ENCODE data around the gene EPS15. TPM values are rescaled to one million over a fixed set of nuclear protein-coding genes. Genes with fewer than 3 reads are reported as not detected.
A peak's percentile ranks its signal among the peaks of the same experiment; 100 is the strongest.

Gene EPS15
- total and polyA plus RNA-seq, 9 of the 15 experiments (the other 6 are each of a cell fraction or from before 2014, with no cell fraction given) = 23.1 to 69.0 (median 41.7) TPM

DNA sequence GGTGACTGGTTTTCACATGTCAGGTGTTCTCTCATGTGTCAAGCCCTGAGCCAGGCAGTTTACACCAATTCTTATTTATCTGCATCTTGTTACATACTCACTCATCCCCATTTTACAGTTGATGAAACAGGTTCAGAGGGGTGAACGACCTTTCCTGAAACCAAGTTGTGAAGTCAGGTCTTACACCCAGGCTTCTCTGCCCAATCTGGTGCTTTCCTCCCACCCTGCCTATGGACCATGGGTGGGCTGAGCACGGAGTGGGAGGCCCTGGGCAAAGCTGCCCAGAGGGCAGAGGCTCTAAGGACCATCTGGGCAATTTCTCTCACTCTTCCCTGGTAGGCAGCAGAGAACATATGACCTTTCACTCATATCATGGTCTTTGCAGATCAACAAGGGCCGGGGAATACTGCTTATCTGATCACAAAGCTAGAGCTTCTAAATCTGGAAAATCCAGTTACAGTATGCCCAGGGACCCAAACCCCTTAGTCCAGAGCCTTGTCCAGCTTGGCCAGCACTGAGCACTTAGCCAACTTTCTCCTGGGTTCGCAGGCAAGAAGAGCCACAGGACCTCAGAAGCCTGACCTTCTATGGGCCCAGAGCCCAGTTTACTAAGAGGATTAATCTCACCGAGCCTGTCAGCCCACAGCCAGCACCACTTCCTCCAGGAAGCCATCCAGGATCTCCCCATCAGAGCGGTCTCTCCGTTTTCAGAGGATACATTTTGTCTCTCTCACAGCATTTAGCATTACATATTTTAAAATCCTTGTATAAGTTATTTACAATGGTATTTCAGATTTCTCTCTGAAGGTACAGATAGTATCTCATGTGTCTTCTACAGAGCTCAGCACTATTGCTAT lies 172.8 kb downstream of the EPS15 start (continued):
- 0 out of 2 replicates have a peak, but pooled peaks have one; percentile 13 for TF ChIP-seq ADNP (tag; IDR thresholded peaks at IDR 0.05)
- TF ChIP-seq, protein P1, sequence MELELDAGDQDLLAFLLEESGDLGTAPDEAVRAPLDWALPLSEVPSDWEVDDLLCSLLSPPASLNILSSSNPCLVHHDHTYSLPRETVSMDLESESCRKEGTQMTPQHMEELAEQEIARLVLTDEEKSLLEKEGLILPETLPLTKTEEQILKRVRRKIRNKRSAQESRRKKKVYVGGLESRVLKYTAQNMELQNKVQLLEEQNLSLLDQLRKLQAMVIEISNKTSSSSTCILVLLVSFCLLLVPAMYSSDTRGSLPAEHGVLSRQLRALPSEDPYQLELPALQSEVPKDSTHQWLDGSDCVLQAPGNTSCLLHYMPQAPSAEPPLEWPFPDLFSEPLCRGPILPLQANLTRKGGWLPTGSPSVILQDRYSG (tag; conservative IDR thresholded peaks at IDR 0.05; ENCODE audit: low read depth) = no peak
- TF ChIP-seq HDAC6 (IDR thresholded peaks at IDR 0.05; ENCODE audit: low read depth, low read length) = no peak
- no peak for TF ChIP-seq FOS (IDR thresholded peaks at IDR 0.05; ENCODE audit: extremely low read depth, insufficient read length)
- TF ChIP-seq ESRRA (IDR thresholded peaks at IDR 0.05; ENCODE audit: borderline replicate concordance, low read depth) = 0 out of 2 replicates have a peak, but pooled peaks have one; percentile 50
- TF ChIP-seq ZBTB17 (CRISPR knock-in tag; IDR thresholded peaks at IDR 0.05) = no peak
- TF ChIP-seq, protein P2, sequence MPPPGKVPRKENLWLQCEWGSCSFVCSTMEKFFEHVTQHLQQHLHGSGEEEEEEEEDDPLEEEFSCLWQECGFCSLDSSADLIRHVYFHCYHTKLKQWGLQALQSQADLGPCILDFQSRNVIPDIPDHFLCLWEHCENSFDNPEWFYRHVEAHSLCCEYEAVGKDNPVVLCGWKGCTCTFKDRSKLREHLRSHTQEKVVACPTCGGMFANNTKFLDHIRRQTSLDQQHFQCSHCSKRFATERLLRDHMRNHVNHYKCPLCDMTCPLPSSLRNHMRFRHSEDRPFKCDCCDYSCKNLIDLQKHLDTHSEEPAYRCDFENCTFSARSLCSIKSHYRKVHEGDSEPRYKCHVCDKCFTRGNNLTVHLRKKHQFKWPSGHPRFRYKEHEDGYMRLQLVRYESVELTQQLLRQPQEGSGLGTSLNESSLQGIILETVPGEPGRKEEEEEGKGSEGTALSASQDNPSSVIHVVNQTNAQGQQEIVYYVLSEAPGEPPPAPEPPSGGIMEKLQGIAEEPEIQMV (tag; conservative IDR thresholded peaks at IDR 0.05; ENCODE audit: low read depth) = no peak
- TF ChIP-seq KDM5B (IDR thresholded peaks at IDR 0.05; ENCODE audit: insufficient replicate concordance, low read depth, low read length) = no peak
- no peak for TF ChIP-seq HMG20B (CRISPR knock-in tag; IDR thresholded peaks at IDR 0.05)
- TF ChIP-seq, protein P3, sequence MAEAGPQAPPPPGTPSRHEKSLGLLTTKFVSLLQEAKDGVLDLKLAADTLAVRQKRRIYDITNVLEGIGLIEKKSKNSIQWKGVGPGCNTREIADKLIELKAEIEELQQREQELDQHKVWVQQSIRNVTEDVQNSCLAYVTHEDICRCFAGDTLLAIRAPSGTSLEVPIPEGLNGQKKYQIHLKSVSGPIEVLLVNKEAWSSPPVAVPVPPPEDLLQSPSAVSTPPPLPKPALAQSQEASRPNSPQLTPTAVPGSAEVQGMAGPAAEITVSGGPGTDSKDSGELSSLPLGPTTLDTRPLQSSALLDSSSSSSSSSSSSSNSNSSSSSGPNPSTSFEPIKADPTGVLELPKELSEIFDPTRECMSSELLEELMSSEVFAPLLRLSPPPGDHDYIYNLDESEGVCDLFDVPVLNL (CRISPR knock-in tag; IDR thresholded peaks at IDR 0.05; ENCODE audit: low read depth) = no peak
- no peak for TF ChIP-seq ZC3H11A (IDR thresholded peaks at IDR 0.05; ENCODE audit: low read depth, low read length)
- peak; percentile 51; the same call in 1 of the 2 replicates for TF ChIP-seq FOXJ2 (tag; IDR thresholded peaks at IDR 0.05)
- no peak for TF ChIP-seq MTA2 (IDR thresholded peaks at IDR 0.05; ENCODE audit: low read depth)
- TF ChIP-seq HLTF (IDR thresholded peaks at IDR 0.05) = no peak
- no peak for TF ChIP-seq MCM3 (IDR thresholded peaks at IDR 0.05)
- TF ChIP-seq, protein P4, sequence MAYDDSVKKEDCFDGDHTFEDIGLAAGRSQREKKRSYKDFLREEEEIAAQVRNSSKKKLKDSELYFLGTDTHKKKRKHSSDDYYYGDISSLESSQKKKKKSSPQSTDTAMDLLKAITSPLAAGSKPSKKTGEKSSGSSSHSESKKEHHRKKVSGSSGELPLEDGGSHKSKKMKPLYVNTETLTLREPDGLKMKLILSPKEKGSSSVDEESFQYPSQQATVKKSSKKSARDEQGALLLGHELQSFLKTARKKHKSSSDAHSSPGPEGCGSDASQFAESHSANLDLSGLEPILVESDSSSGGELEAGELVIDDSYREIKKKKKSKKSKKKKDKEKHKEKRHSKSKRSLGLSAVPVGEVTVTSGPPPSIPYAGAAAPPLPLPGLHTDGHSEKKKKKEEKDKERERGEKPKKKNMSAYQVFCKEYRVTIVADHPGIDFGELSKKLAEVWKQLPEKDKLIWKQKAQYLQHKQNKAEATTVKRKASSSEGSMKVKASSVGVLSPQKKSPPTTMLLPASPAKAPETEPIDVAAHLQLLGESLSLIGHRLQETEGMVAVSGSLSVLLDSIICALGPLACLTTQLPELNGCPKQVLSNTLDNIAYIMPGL (CRISPR knock-in tag; IDR thresholded peaks at IDR 0.05) = no peak

Measured in K562 (cell line).